HCT116 (cell line): ENCODE data around the gene SRSF2. TPM values are rescaled to one million over a fixed set of nuclear protein-coding genes. Genes with fewer than 3 reads are reported as not detected.
"Not testable (repeated sequence)": the region's sequence is repeated elsewhere in the genome, so short reads cannot be mapped to it uniquely, and the experiment has no call there.

Source experiments
- ATAC-seq: fragments of 200-7000 bp; cut with Tn5 transposase; 2 replicates; pipeline ENCODE4 v1.9.1; 2020; ENCODE audit warnings: mild to moderate bottlenecking, moderate library complexity
- BruUV-seq: library from RNA; stranded (reverse); fragments of 400-500 nt; replicated peaks from 2 replicates; lab custom pipeline; 2021; lab: Mats Ljungman, UMichigan
- CTCF ChIA-PET: fragments of 300-600 bp; sonication (Branson Sonifier 250); formaldehyde crosslinking; loops from one replicate; lab custom pipeline; 2021; ENCODE audit warnings: antibody characterized with exemption; lab: Charles Lee
- POLR2A ChIA-PET: fragments of 300-600, 350-600 bp; sonication (Branson Sonifier 250); formaldehyde crosslinking; loops from one replicate; lab custom pipeline; 2021; ENCODE audit warnings: antibody characterized with exemption; lab: Charles Lee
- RAD21 ChIA-PET, 2 experiments: fragments of 300-600 bp; sonication (Branson Sonifier 250); formaldehyde crosslinking; loops; one replicate each; lab custom pipeline; 2023; ENCODE audit warnings: low total read pairs in 2 of 2; ENCODE audit not compliant: uncharacterized antibody in 2 of 2, unreplicated experiment in 2 of 2, low non-redundant PET in 1 of 2; lab: Charles Lee
- DNase-seq: peaks from one replicate; pipeline ENCODE4 v3.0.0-alpha.2; 2010; ENCODE audit warnings: low read depth, low spot score
- H2AFZ ChIP-seq: fragments of 200-600 bp; shearing (Covaris generic), sonication (generic); 2 replicates; pipeline ENCODE4 v1.6.1; 2017; ENCODE audit warnings: low read depth, mixed run types, mixed read lengths, antibody characterized with exemption, low read length; ENCODE audit not compliant: poor library complexity, severe bottlenecking
- H3K27ac ChIP-seq: 2 replicates; pipeline ENCODE4 v1.5.1; 2012; ENCODE audit warnings: low read depth, low read length
- H3K27me3 ChIP-seq: fragments of 200-600 bp; sonication (generic); 2 replicates; pipeline ENCODE4 v1.6.1; 2016; ENCODE audit warnings: mixed run types, low read length, mixed read lengths; ENCODE audit not compliant: insufficient read depth
- H3K36me3 ChIP-seq, 2 experiments: fragments of 200-500 bp in 1 of 2; fragments of 200-600 bp in 1 of 2; sonication (Bioruptor generic) in 1 of 2; sonication (generic) in 1 of 2; 2 replicates each; pipeline versions ENCODE4 v1.5.1 to v1.6.1; 2014 to 2016; ENCODE audit warnings: low read length in 2 of 2, inconsistent platforms in 1 of 2, mixed read lengths in 1 of 2, mixed run types in 1 of 2; ENCODE audit not compliant: insufficient read depth in 2 of 2, control insufficient read depth in 1 of 2
- H3K4me1 ChIP-seq, 2 experiments: fragments of 200-600 bp in 1 of 2; sonication (generic) in 1 of 2; 2 replicates each; pipeline versions ENCODE4 v1.5.1 to v1.6.1; 2012 to 2017; ENCODE audit warnings: low read length in 2 of 2, inconsistent platforms in 1 of 2, mild to moderate bottlenecking in 1 of 2, mixed read lengths in 1 of 2, mixed run types in 1 of 2, moderate library complexity in 1 of 2; ENCODE audit not compliant: insufficient read depth in 2 of 2, control insufficient read depth in 1 of 2
- H3K4me2 ChIP-seq: fragments of 200-600 bp; sonication (generic); 2 replicates; pipeline ENCODE4 v1.6.1; 2017; ENCODE audit warnings: mixed run types, low read length, mixed read lengths
- H3K4me3 ChIP-seq, 2 experiments: fragments of 200-600 bp in 1 of 2; sonication (generic) in 1 of 2; replicated peaks in 1 of 2; 2 replicates each; pipeline ENCODE4 v1.5.1; 2011 to 2016; ENCODE audit warnings: low read length in 2 of 2, control low read depth in 1 of 2, low read depth in 1 of 2, mild to moderate bottlenecking in 1 of 2, mixed read lengths in 1 of 2, mixed run types in 1 of 2
- H3K79me2 ChIP-seq: fragments of 200-600 bp; sonication (generic); 2 replicates; pipeline ENCODE4 v1.6.1; 2017; ENCODE audit warnings: mild to moderate bottlenecking, mixed run types, low read length, moderate library complexity, mixed read lengths; ENCODE audit not compliant: insufficient read depth
- H3K9ac ChIP-seq: fragments of 200-600 bp; sonication (generic); 2 replicates; pipeline ENCODE4 v1.6.1; 2016; ENCODE audit warnings: low read length, mixed read lengths
- H3K9me2 ChIP-seq: fragments of 200-600 bp; sonication (generic), shearing (Covaris generic); 2 replicates; pipeline ENCODE4 v1.6.1; 2017; ENCODE audit warnings: mixed run types, mild to moderate bottlenecking, moderate library complexity; ENCODE audit not compliant: insufficient read depth
- H3K9me3 ChIP-seq, 2 experiments: fragments of 200-500 bp in 1 of 2; fragments of 200-600 bp in 1 of 2; sonication (Bioruptor generic) in 1 of 2; sonication (generic) in 1 of 2; 2 replicates each; pipeline ENCODE4 v1.6.1; 2014 to 2017; ENCODE audit warnings: low read length in 2 of 2, mixed read lengths in 2 of 2, inconsistent platforms in 1 of 2, low read depth in 1 of 2, mild to moderate bottlenecking in 1 of 2, mixed run types in 1 of 2, moderate library complexity in 1 of 2; ENCODE audit not compliant: control insufficient read depth in 1 of 2, insufficient read depth in 1 of 2
- H4K20me1 ChIP-seq: fragments of 200-600 bp; sonication (generic), shearing (Covaris generic); 2 replicates; pipeline ENCODE4 v1.6.1; 2017; ENCODE audit warnings: mixed run types, mild to moderate bottlenecking, moderate library complexity; ENCODE audit not compliant: insufficient read depth
- CBX3 ChIP-seq: IDR thresholded peaks from 2 replicates; pipeline ENCODE4 v1.6.1; 2012; ENCODE audit warnings: low read depth
- CEBPB ChIP-seq: IDR thresholded peaks from 2 replicates; pipeline ENCODE4 v1.6.1; 2012; ENCODE audit warnings: low read depth
- EGR1 ChIP-seq: IDR thresholded peaks from 2 replicates; pipeline ENCODE4 v1.6.1; 2012; ENCODE audit warnings: low read depth
- ELF1 ChIP-seq: IDR thresholded peaks from 2 replicates; pipeline ENCODE4 v1.6.1; 2012; ENCODE audit warnings: low read depth, borderline replicate concordance
- EZH2 ChIP-seq: fragments of 200-600 bp; sonication (generic); IDR thresholded peaks from 2 replicates; pipeline ENCODE4 v1.6.1; 2017; ENCODE audit warnings: antibody characterized with exemption, mixed run types
- FOSL1 ChIP-seq: IDR thresholded peaks from 2 replicates; pipeline ENCODE4 v1.6.1; 2012; ENCODE audit warnings: low read depth
- JUND ChIP-seq: IDR thresholded peaks from 2 replicates; pipeline ENCODE4 v1.6.1; 2012
- MAX ChIP-seq: IDR thresholded peaks from 2 replicates; pipeline ENCODE4 v1.6.1; 2012
- POLR2A ChIP-seq: IDR thresholded peaks from 2 replicates; pipeline ENCODE4 v1.7.0; 2011; ENCODE audit warnings: borderline replicate concordance; ENCODE audit not compliant: insufficient read depth, insufficient read length; ENCODE audit errors: extremely low read depth
- RAD21 ChIP-seq: IDR thresholded peaks from 2 replicates; pipeline ENCODE4 v1.6.1; 2012; ENCODE audit warnings: low read depth, mild to moderate bottlenecking
- REST ChIP-seq: IDR thresholded peaks from 2 replicates; pipeline ENCODE4 v1.6.1; 2012; ENCODE audit warnings: low read depth
- SIN3A ChIP-seq: IDR thresholded peaks from 2 replicates; pipeline ENCODE4 v1.6.1; 2012; ENCODE audit warnings: low read depth
- SP1 ChIP-seq: IDR thresholded peaks from 2 replicates; pipeline ENCODE4 v1.6.1; 2012; ENCODE audit warnings: low read depth
- SRF ChIP-seq: IDR thresholded peaks from 2 replicates; pipeline ENCODE4 v1.6.1; 2012; ENCODE audit warnings: low read depth
- TCF7L2 ChIP-seq: IDR thresholded peaks from 2 replicates; pipeline ENCODE4 v1.7.0; 2011; ENCODE audit warnings: borderline replicate concordance, inconsistent platforms; ENCODE audit not compliant: insufficient read depth, insufficient read length; ENCODE audit errors: extremely low read depth
- YY1 ChIP-seq: IDR thresholded peaks from 2 replicates; pipeline ENCODE4 v1.6.1; 2011; ENCODE audit warnings: low read length, low read depth, moderate library complexity, mild to moderate bottlenecking; ENCODE audit not compliant: insufficient replicate concordance; ENCODE audit errors: extremely low read depth
- ZFX ChIP-seq: fragments of 450-650 bp; IDR thresholded peaks from 2 replicates; pipeline ENCODE4 v1.6.1; 2017
- ZNF274 ChIP-seq: fragments of 200-500 bp; sonication (Bioruptor generic); IDR thresholded peaks from 2 replicates; pipeline ENCODE4 v1.6.1; 2014; ENCODE audit warnings: mild to moderate bottlenecking, low read depth, low read length, inconsistent platforms
- intact Hi-C: fragments of 100-400 bp; cut with micrococcal nuclease; formaldehyde crosslinking; loops from 2 replicates; pipeline ENCODE4 v1.10.0; 2022
- total RNA-seq: library from RNA; stranded (reverse); gene quantifications from one replicate; pipeline ENCODE4 v1.2.1, GENCODE V29; 2021; ENCODE audit not compliant: unreplicated experiment

The SRSF2 gene
- total RNA-seq, 1 experiment from 2014 or later = 422 TPM

- H3K9me3 ChIP-seq, H3K27me3 ChIP-seq, H4K20me1 ChIP-seq, H3K27ac ChIP-seq, RAD21 ChIA-PET, H3K9me2 ChIP-seq, BruUV-seq, H3K4me3 ChIP-seq, H3K79me2 ChIP-seq, CTCF ChIA-PET, DNase-seq, H2AFZ ChIP-seq, H3K9ac ChIP-seq: not testable (repeated sequence)
- peak overlapping the region; percentile 17; the same call in 1 of the 2 replicates for H3K4me2 ChIP-seq
- intact Hi-C loops = loop anchor here (2.0 kb wide), 1 partner anchor 23 kb away; no protein-coding TSS in a partner anchor
- peak; percentile 55 for ATAC-seq
- H3K4me1 ChIP-seq = peaks cover 0 to 12% of the 10 kb centered on the region in 2 experiments; a peak in 2 of 4 replicates
- POLR2A ChIA-PET = interaction anchor here (0.6 to 1.3 kb wide), 2 partner anchors 8 to 14 kb away, joined by 3 to 4 read pairs; partner anchors contain the start of gene MFSD11
- peaks cover 2 to 24% of the 10 kb centered on the region in 2 experiments; a peak in 1 of 4 replicates for H3K36me3 ChIP-seq
- TF ChIP-seq FOSL1 = peak; percentile 31; the same call in 1 of the 2 replicates
Observed at GRCh38 chr17:76745785-76746184, 8.7 kb upstream of the SRSF2 start.

GRCh38 chr17:76744747-76745146 is 7.6 kb upstream of the SRSF2 start:
- BruUV-seq = no TSS peak
- intact Hi-C loops = loop anchor here (2.0 kb wide), 1 partner anchor 24 kb away; no protein-coding TSS in a partner anchor
- Histone ChIP-seq H3K9ac (no peak overlapping the region), H3K79me2 (no peaks in the 10 kb centered on the region), H3K27me3 (no peaks in the 10 kb centered on the region), H3K9me2 (no peaks in the 10 kb centered on the region), H2AFZ (no peak overlapping the region), H3K9me3 (peaks cover 0 to 2% of the 10 kb centered on the region in 2 experiments; a peak in 1 of 4 replicates), H3K4me3 (no peak overlapping the region), H3K36me3 (peaks cover 2 to 24% of the 10 kb centered on the region in 2 experiments; a peak in 1 of 4 replicates), H4K20me1 (no peaks in the 10 kb centered on the region), H3K4me1 (peaks cover 0 to 12% of the 10 kb centered on the region in 2 experiments; a peak in 2 of 4 replicates), H3K4me2 (no peak overlapping the region), H3K27ac (no peak overlapping the region)
- POLR2A ChIA-PET = no interaction called here
- RAD21 ChIA-PET = no interaction called here
- TF ChIP-seq YY1 (no peak), EGR1 (no peak), CBX3 (no peak), TCF7L2 (no peak), CEBPB (no peak), ELF1 (no peak), ZFX (no peak), SP1 (no peak), SIN3A (no peak), SRF (no peak), EZH2 (no peak), REST (no peak), RAD21 (no peak), MAX (no peak), POLR2A (no peak), ZNF274 (no peak), JUND (no peak), FOSL1 (no peak)
- ATAC-seq (no peak), DNase-seq (no peak)
- CTCF ChIA-PET = no interaction called here
